GM19468 (cell line): Measurements from ENCODE around the gene COL5A1.

ENCODE experiments used
- ATAC-seq: cut with Tn5 transposase; IDR thresholded peaks from one replicate; pipeline ENCODE4 v1.9.1; 2021; ENCODE audit warnings: mild to moderate bottlenecking, moderate library complexity, moderate number of reproducible peaks; ENCODE audit not compliant: unreplicated experiment; ENCODE audit errors: extremely low read depth

The COL5A1 gene

GRCh38 chr9:134688661-134689320 lies 47.2 kb downstream of the COL5A1 start:
- no peak for ATAC-seq

DNA sequence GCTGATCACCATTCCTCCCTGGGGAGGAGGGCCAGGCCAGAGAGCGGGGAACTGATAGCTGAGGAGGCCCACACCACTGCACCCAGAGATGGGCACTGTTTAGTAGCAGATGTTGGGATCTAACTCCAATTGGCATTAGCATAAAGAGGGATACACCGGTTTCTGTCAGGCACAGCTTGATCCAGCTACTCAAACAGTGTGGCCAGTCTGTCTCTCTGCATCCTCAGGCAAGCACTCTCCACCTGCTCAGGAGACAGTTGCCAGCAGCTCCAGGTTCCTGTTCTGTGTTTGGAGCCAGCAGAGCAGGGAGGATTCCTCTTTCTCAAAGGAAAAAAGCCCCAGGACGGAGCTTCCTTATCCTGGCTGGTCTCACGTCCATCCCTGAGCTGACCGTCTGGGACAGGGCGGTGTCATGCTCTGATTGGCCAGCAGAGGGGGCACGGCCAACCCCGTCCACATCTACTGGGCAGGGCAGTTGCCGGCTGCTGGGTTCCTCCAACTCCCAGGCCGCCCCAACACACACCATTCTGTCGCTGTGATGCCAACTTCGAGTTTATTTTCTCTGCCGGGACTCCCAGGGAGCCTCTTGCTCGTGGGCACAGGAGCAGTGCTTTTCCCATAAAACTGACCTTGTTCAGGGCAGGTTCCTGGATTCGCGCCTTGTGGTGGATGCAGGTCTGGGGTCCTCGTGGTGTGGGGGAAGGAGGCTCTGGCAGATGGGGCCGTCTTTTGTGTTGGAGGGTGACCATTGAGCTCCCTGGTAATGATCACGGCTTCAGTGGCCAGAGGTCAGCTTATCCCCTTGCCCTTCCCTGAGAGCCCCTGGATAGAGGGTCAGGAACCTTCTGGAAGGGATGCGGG lies 47.9 kb downstream of the COL5A1 start:
- ATAC-seq = no peak

GRCh38 chr9:134690301-134690751 lies 48.7 kb downstream of the COL5A1 start:
- ATAC-seq = no peak

- ATAC-seq = no peak
Measured at GRCh38 chr9:134690946-134691694, 49.5 kb downstream of the COL5A1 start.

DNA sequence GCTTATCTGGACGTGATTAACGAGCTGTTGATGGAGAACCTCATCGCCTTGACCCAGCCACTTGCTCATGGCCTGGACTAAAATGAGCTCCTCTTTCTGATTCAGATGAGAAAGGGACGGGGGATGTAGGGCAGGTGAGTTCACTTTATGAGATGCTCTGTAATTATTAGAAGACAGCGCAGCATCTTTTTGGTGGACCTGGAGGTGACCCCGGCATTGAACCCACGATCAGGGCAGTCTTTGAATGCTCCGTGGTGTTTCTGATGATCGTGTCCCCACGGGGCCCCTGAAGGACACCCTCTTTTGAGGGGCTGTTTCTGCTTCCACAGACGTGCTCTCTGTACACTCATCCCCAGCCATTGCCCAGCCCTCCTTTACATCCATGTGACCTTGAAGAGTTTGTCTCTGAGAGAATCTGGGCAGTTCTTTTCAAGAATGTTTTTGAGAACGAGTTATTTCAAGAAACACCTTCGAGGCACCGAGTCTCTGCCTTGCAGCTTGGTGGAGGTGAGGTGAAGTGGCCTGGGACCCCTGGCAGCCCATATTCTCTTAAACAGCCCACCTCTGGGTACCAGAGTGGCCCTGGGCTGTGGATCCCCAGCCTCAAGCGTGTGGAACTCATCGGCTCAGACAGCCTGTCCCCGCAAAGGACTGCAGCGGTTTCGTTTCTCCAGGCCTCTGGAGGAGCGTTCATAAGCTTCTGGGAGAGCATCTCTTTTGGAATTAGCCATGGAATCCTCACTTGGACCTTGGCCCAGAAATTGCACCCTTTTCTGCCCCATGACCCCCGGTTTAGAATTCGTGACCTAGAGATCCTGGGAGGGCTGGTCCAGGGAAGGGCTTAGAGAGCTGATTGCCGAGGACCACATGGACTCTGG lies 50.3 kb downstream of the COL5A1 start:
- no peak for ATAC-seq

DNA sequence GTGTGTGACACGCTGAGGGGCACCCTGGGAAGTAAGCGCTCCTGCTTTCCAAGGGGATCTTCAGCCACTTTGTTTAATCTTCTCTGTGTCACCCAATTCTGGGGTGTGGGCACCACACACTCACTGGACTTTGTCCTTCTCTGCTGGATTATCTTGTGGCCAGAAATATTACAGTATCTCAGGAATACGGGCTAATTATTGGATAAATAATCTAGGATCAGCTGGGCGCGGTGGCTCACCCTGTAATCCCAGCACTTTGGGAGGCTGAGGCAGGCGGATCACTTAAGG lies 50.9 kb downstream of the COL5A1 start:
- no peak for ATAC-seq

DNA sequence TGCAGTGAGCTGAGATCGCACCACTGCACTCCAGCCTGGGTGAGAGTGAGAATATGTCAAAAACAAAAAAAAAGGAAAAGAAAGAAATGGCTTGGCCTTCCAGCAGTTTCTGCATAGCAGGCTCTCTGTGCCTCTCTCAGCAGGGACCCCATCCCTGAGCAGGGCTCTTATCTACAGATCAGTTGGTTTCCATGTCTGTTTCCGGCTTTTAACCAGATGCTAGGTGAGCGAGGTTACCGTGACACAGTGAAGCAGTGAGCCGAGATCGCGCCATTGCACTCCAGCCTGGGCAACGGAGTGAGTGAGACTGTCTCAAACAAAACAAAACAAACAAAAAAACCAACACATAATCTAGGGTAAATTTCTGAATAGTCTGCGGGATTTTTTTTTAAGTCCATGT lies 51.4 kb downstream of the COL5A1 start:
- ATAC-seq = no peak

DNA sequence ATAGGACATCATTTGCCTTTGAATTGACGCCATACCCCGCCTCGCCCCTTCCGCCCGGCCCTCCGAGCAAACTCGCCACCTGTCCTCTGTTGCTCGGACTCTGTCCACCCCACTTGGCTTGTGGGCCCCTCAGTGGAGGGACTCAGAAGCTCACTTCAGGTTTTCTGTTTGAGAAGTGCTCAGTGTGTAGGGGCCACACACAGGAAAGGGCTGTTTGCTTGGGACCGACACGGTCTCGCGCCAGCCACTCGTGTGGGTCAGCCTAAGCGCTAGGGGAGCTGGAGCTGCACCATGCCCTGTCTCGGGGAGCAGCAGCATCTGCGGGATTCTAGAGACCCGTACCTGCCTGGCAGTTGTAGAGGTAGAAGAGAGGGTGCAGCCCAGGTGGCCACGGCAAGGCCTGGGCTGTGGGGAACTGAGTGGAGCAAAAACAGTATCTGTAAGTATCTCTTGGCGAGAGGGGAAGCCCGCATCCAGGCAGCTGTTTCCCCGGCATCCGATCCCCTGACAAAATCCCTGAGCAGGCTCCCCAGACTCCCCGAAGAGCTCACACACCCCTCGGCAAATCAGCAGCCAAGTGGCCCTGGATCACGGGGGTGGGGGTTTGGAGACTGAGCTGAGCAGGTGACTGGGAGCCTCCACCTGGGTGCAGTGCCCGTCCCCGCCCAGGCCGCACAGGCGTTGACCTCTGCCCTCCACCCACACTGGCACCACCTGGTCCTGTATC lies 52.2 kb downstream of the COL5A1 start:
- ATAC-seq = no peak

DNA sequence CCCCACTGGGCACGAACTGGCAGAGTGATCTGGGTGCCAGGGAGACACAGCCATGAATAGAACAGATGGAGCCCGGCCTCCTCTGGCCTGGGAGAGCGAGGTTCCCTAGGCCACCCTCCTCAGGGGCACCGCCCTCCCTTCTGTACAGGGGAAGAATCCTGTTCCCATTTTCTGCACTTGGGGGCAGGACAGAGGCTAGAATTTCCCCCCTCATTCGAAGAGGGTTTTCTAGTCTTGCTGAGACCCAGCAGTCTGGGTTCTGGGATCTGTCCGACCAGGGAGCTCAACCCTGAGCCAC lies 52.7 kb downstream of the COL5A1 start:
- ATAC-seq = no peak

- no peak for ATAC-seq
Measured at GRCh38 chr9:134694714-134695113, 53.1 kb downstream of the COL5A1 start.

GRCh38 chr9:134695144-134695543 lies 53.5 kb downstream of the COL5A1 start:
- no peak for ATAC-seq

DNA sequence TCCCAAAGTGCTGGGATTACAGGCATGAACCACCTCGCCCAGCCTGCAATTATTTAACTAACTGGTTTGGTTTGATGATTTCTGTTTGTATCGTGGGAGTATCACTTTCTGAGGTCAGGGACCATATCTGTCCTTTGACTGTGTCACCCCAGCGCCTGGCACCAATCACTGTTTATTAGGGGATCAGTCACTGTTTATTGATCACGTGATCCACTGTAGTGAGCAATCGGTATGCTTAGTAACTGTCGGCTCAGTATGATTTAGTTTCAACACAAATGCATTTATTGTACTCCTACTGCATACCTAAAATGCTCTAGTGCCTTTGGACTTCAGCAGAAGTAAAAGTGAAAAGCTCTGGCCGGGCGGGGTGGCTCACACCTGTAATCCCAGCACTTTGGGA lies 54.8 kb downstream of the COL5A1 start:
- no peak for ATAC-seq

DNA sequence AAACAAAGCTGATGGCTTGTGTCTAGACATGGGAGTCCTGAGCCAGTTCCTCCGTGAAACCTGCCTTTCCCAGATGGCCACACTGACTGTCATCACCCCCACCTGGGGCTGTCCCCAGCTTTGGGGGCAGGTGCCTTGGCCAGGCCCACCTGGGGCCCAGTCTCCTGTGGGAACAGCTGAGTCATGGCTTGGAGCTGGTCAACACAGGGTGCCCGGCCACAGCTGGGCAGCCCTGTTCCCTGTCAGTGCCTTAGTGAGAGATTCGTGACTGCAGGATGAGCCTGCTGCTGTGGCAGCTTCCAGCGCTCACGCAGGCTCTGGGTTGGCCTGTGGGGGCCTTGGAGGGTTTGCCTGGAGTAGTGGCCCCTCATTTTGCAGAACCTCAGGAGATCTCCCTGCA lies 56.5 kb downstream of the COL5A1 start:
- no peak for ATAC-seq

GRCh38 chr9:134698587-134699342 lies 57.2 kb downstream of the COL5A1 start:
- no peak for ATAC-seq

DNA sequence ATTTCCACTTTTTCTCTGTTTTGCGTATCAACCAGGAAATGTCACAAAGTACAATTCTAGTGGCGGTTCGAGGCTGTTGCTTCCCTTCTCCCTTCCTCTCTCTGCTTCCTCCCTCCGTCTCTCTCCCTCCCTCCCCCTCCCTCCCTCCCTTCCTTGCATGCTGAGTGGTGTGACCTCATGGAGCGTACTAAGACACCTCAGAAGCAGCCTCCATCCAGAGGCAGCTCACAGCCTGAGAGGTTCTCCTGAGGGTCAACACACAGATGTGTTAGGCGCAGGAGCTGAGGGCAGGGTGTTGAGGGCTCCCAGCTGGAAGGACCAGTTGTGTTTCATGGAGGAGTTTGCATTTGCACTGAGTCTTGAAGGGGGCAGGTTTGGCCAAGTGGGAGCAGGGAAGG lies 57.7 kb downstream of the COL5A1 start:
- ATAC-seq = no peak

GRCh38 chr9:134700636-134701350 lies 59.2 kb downstream of the COL5A1 start:
- ATAC-seq = no peak

DNA sequence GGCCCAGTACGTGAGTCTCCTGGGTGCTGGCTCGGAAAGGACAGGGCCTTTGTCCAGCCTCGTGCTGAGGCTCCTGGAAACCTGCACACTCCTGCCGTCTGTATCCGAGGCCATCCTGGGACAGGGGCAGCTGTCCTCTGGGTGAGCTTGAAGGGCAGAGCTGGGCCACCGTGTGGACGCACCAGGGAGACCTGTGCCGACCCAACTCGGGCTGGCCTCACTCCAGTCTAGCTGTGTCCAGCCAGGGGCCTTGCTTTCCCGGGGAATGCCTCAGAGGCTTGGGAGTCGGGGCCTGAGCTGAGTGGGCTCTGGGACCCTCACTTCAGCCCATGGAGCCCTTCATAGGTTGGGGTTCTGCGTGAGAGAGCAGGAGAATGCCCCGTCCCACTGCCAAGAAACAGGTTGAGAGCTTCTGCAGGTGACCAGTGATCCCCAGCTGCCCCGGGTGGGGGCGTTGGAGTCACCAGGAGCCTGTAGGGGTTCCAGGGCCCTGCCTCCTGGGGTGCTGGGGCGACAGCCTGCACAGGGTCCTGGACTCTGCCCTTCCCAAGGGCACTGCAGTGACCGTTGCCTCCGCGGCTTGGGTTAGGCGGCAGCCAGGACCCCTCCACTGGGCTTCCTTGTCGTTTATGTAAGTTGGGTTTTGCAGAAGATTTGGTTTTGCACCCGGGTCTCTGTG lies 60.1 kb downstream of the COL5A1 start:
- ATAC-seq = no peak

- ATAC-seq = no peak
Measured at GRCh38 chr9:134702291-134702690, 60.7 kb downstream of the COL5A1 start.
